Activated CD8-positive, alpha-beta memory T cell treated with anti-CD3 and anti-CD28 coated beads, Interleukin-2, amount 10 ng/mL, durations not matched to agents 7 days and 5 days (primary cell): ENCODE measurements around the gene XPNPEP1. TPM values are rescaled to one million over a fixed set of nuclear protein-coding genes. Genes with fewer than 3 reads are reported as not detected.

ENCODE experiments used
- ATAC-seq: fragments of 150-1000 bp; cut with Tn5 transposase; one replicate; pipeline ENCODE4 v1.10.0; 2021; ENCODE audit warnings: moderate library complexity
- CTCF ChIA-PET: fragments of 350-600 bp; sonication (Branson Sonifier 250); formaldehyde crosslinking; loops from one replicate; lab custom pipeline; 2021; ENCODE audit warnings: antibody characterized with exemption; lab: Charles Lee
- DNase-seq: peaks from one replicate; pipeline ENCODE4 v3.0.0-alpha.2; 2020
- H3K27ac Mint-ChIP-seq: one replicate; pipeline ENCODE4 v1.8.0; 2021; ENCODE audit warnings: mild to moderate bottlenecking, mixed read lengths
- H3K27me3 Mint-ChIP-seq: one replicate; pipeline ENCODE4 v1.8.0; 2021; ENCODE audit warnings: mixed read lengths
- H3K36me3 Mint-ChIP-seq: one replicate; pipeline ENCODE4 v1.8.0; 2021; ENCODE audit warnings: mild to moderate bottlenecking, mixed read lengths
- H3K4me1 Mint-ChIP-seq: one replicate; pipeline ENCODE4 v1.8.0; 2021; ENCODE audit warnings: mixed read lengths
- H3K4me3 Mint-ChIP-seq: one replicate; pipeline ENCODE4 v1.8.0; 2021; ENCODE audit warnings: mild to moderate bottlenecking, moderate library complexity, mixed read lengths
- H3K9me3 Mint-ChIP-seq: one replicate; pipeline ENCODE4 v1.8.0; 2022; ENCODE audit warnings: low read depth, mixed read lengths
- total RNA-seq, 2 experiments: library from RNA; stranded (reverse); gene quantifications; one replicate each; pipeline ENCODE4 v1.2.3, GENCODE V29; 2021

Gene XPNPEP1
- total RNA-seq, 2 experiments from 2014 or later: 72.7 to 84.8 TPM

GRCh38 chr10:109892117-109892516 is 31.2 kb downstream of the XPNPEP1 start:
- Mint-ChIP-seq H3K4me3 (no peak overlapping the region), H3K27ac (peak overlapping the region; percentile 65), H3K36me3 (peaks cover 45% of the 10 kb centered on the region), H3K4me1 (peaks cover 37% of the 10 kb centered on the region), H3K27me3 (no peaks in the 10 kb centered on the region), H3K9me3 (no peaks in the 10 kb centered on the region)
- no peak for DNase-seq
- CTCF ChIA-PET: interaction anchor here (0.8 to 1.9 kb wide), 4 partner anchors 8 to 80 kb away, joined by 3 to 7 read pairs (median 4); no protein-coding TSS in a partner anchor
- ATAC-seq: peak; percentile 9

GRCh38 chr10:109891105-109891504 is 32.2 kb downstream of the XPNPEP1 start:
- Mint-ChIP-seq H3K4me1 (peaks cover 47% of the 10 kb centered on the region), H3K27ac (peak overlapping the region; percentile 38), H3K36me3 (peaks cover 49% of the 10 kb centered on the region), H3K9me3 (no peaks in the 10 kb centered on the region), H3K27me3 (no peaks in the 10 kb centered on the region), H3K4me3 (no peak overlapping the region)
- DNase-seq (no peak), ATAC-seq (no peak)
- CTCF ChIA-PET: interaction anchor here (1.3 to 1.6 kb wide), 2 partner anchors 10 to 19 kb away, joined by 4 read pairs; no protein-coding TSS in a partner anchor

- H3K27ac Mint-ChIP-seq: peak overlapping the region; percentile 10
- H3K4me3 Mint-ChIP-seq: no peak overlapping the region
- no peaks in the 10 kb centered on the region for H3K9me3 Mint-ChIP-seq
- CTCF ChIA-PET: interaction anchor here (0.5 to 1.3 kb wide), 3 partner anchors 8 to 84 kb away, joined by 3 to 4 read pairs (median 3); no protein-coding TSS in a partner anchor
- no peaks in the 10 kb centered on the region for H3K27me3 Mint-ChIP-seq
- peaks cover 54% of the 10 kb centered on the region for H3K36me3 Mint-ChIP-seq
- peaks cover 54% of the 10 kb centered on the region for H3K4me1 Mint-ChIP-seq
- ATAC-seq (no peak), DNase-seq (no peak)
Measured at GRCh38 chr10:109889867-109890266, 33.4 kb downstream of the XPNPEP1 start.

- ATAC-seq: no peak
- CTCF ChIA-PET: interaction anchor here (0.8 to 1.3 kb wide), 3 partner anchors 9 to 118 kb away, joined by 3 read pairs; no protein-coding TSS in a partner anchor
- Mint-ChIP-seq H3K9me3 (no peaks in the 10 kb centered on the region), H3K4me3 (no peak overlapping the region), H3K27ac (no peak overlapping the region), H3K27me3 (no peaks in the 10 kb centered on the region), H3K4me1 (peaks cover 51% of the 10 kb centered on the region), H3K36me3 (peaks cover 59% of the 10 kb centered on the region)
- DNase-seq: no peak
Measured at GRCh38 chr10:109887776-109888175, 35.5 kb downstream of the XPNPEP1 start.

GRCh38 chr10:109887243-109887642 is 36.1 kb downstream of the XPNPEP1 start:
- H3K27ac Mint-ChIP-seq: peak overlapping the region; percentile 58
- CTCF ChIA-PET: interaction anchor here (0.8 kb wide), 2 partner anchors 9 to 23 kb away, joined by 3 read pairs; no protein-coding TSS in a partner anchor

GRCh38 chr10:109886781-109887140 is 36.5 kb downstream of the XPNPEP1 start:
- Mint-ChIP-seq H3K9me3 (no peaks in the 10 kb centered on the region), H3K27ac (no peak overlapping the region), H3K36me3 (peaks cover 59% of the 10 kb centered on the region), H3K4me1 (peaks cover 42% of the 10 kb centered on the region), H3K4me3 (no peak overlapping the region), H3K27me3 (no peaks in the 10 kb centered on the region)
- DNase-seq (peak; percentile 47), ATAC-seq (no peak)
- CTCF ChIA-PET: interaction anchor here (0.8 kb wide), 1 partner anchor 23 kb away, joined by 3 read pairs; no protein-coding TSS in a partner anchor

More at GRCh38 chr10:109887243-109887642, 36.1 kb downstream of the XPNPEP1 start:
- Mint-ChIP-seq H3K9me3 (no peaks in the 10 kb centered on the region), H3K4me1 (peaks cover 47% of the 10 kb centered on the region), H3K36me3 (peaks cover 60% of the 10 kb centered on the region), H3K4me3 (no peak overlapping the region), H3K27me3 (no peaks in the 10 kb centered on the region)
- ATAC-seq (no peak), DNase-seq (no peak)

- no peak overlapping the region for H3K4me3 Mint-ChIP-seq
- no peaks in the 10 kb centered on the region for H3K27me3 Mint-ChIP-seq
- peaks cover 54% of the 10 kb centered on the region for H3K36me3 Mint-ChIP-seq
- CTCF ChIA-PET: interaction anchor here (0.8 kb wide), 1 partner anchor 24 kb away, joined by 3 read pairs; no protein-coding TSS in a partner anchor
- peaks cover 39% of the 10 kb centered on the region for H3K4me1 Mint-ChIP-seq
- H3K9me3 Mint-ChIP-seq: no peaks in the 10 kb centered on the region
- ATAC-seq: no peak
- peak overlapping the region; percentile 16 for H3K27ac Mint-ChIP-seq
- DNase-seq: no peak
Measured at GRCh38 chr10:109886037-109886780, 37.1 kb downstream of the XPNPEP1 start.

GRCh38 chr10:109883859-109884771 is 39.2 kb downstream of the XPNPEP1 start:
- peaks cover 47% of the 10 kb centered on the region for H3K36me3 Mint-ChIP-seq
- DNase-seq (peak; percentile 70), ATAC-seq (peak; percentile 66)
- H3K4me3 Mint-ChIP-seq: no peak overlapping the region
- no peak overlapping the region for H3K27ac Mint-ChIP-seq
- H3K27me3 Mint-ChIP-seq: no peaks in the 10 kb centered on the region
- CTCF ChIA-PET: interaction anchor here (0.7 to 2.5 kb wide), 57 partner anchors 9 to 421 kb away, joined by 3 to 13 read pairs (median 4); partner anchors contain the start of genes ADD3 and SMNDC1
- peaks cover 28% of the 10 kb centered on the region for H3K4me1 Mint-ChIP-seq
- H3K9me3 Mint-ChIP-seq: no peaks in the 10 kb centered on the region

- no peak for DNase-seq
- Mint-ChIP-seq H3K4me3 (no peak overlapping the region), H3K36me3 (peaks cover 47% of the 10 kb centered on the region), H3K4me1 (peaks cover 25% of the 10 kb centered on the region), H3K27ac (no peak overlapping the region), H3K27me3 (no peaks in the 10 kb centered on the region), H3K9me3 (no peaks in the 10 kb centered on the region)
- CTCF ChIA-PET: interaction anchor here (1.4 to 2.5 kb wide), 7 partner anchors 8 to 256 kb away, joined by 3 to 13 read pairs (median 7); no protein-coding TSS in a partner anchor
- ATAC-seq: no peak
Measured at GRCh38 chr10:109882251-109883057, 40.9 kb downstream of the XPNPEP1 start.

- ATAC-seq (no peak), DNase-seq (no peak)
- H3K27ac Mint-ChIP-seq: no peak overlapping the region
- H3K4me3 Mint-ChIP-seq: no peak overlapping the region
- no peaks in the 10 kb centered on the region for H3K9me3 Mint-ChIP-seq
- H3K27me3 Mint-ChIP-seq: no peaks in the 10 kb centered on the region
- H3K4me1 Mint-ChIP-seq: peaks cover 18% of the 10 kb centered on the region
- CTCF ChIA-PET: interaction anchor here (1.4 to 1.7 kb wide), 3 partner anchors 9 to 251 kb away, joined by 3 to 5 read pairs (median 4); no protein-coding TSS in a partner anchor
- peaks cover 48% of the 10 kb centered on the region for H3K36me3 Mint-ChIP-seq
Measured at GRCh38 chr10:109881769-109882057, 41.6 kb downstream of the XPNPEP1 start.

GRCh38 chr10:109880886-109881768 is 42.2 kb downstream of the XPNPEP1 start:
- H3K4me1 Mint-ChIP-seq: peaks cover 12% of the 10 kb centered on the region
- H3K36me3 Mint-ChIP-seq: peaks cover 47% of the 10 kb centered on the region
- ATAC-seq: no peak
- H3K4me3 Mint-ChIP-seq: no peak overlapping the region
- no peaks in the 10 kb centered on the region for H3K9me3 Mint-ChIP-seq
- CTCF ChIA-PET: interaction anchor here (0.8 to 1.7 kb wide), 4 partner anchors 9 to 252 kb away, joined by 3 to 5 read pairs (median 4); no protein-coding TSS in a partner anchor
- no peak for DNase-seq
- H3K27ac Mint-ChIP-seq: no peak overlapping the region
- no peaks in the 10 kb centered on the region for H3K27me3 Mint-ChIP-seq
